SK-N-SH (cell line): Measurements from ENCODE around the gene CNTN2. TPM values are rescaled to one million over a fixed set of nuclear protein-coding genes. Genes with fewer than 3 reads are reported as not detected.

Experiments used
- CTCF ChIA-PET: fragments of 300-600, 350-600 bp; formaldehyde crosslinking; extraction: SDS; loops from one replicate; lab custom pipeline; 2021; lab: Yijun Ruan, JAX
- POLR2A ChIA-PET: fragments of 350-600 bp; sonication (Branson Sonifier 250); formaldehyde crosslinking; extraction: SDS; loops from one replicate; lab custom pipeline; 2020; ENCODE audit warnings: antibody characterized with exemption, inconsistent platforms; lab: Yijun Ruan, JAX
- DNase-seq: peaks from one replicate; pipeline ENCODE4 v3.0.0; 2012
- H2AFZ ChIP-seq: fragments of 200-600 bp; sonication (generic); 2 replicates; pipeline ENCODE4 v1.8.1; 2016; ENCODE audit warnings: antibody characterized with exemption, mild to moderate bottlenecking, low read depth
- H3F3A ChIP-seq: fragments of 200-600 bp; sonication (generic); replicated peaks from 2 replicates; pipeline ENCODE3; 2016; ENCODE audit warnings: antibody characterized with exemption, mild to moderate bottlenecking; ENCODE audit not compliant: insufficient read depth
- H3K27ac ChIP-seq, 2 experiments: fragments of 200-500 bp in 1 of 2; fragments of 200-600 bp in 1 of 2; sonication (Bioruptor generic) in 1 of 2; sonication (generic), shearing (Covaris generic) in 1 of 2; 2 replicates each; pipeline versions ENCODE4 v1.5.1 to v1.6.1; 2014 to 2016; ENCODE audit warnings: low read depth in 2 of 2, inconsistent platforms in 1 of 2, low read length in 1 of 2, mild to moderate bottlenecking in 1 of 2, mixed read lengths in 1 of 2
- H3K27me3 ChIP-seq: fragments of 200-600 bp; sonication (generic), shearing (Covaris generic); 2 replicates; pipeline ENCODE4 v1.6.1; 2016; ENCODE audit warnings: mixed run types; ENCODE audit not compliant: insufficient read depth
- H3K36me3 ChIP-seq, 2 experiments: fragments of 200-500 bp in 1 of 2; fragments of 200-600 bp in 1 of 2; sonication (Bioruptor generic) in 1 of 2; sonication (generic) in 1 of 2; replicated peaks in 1 of 2; 2 replicates each; pipeline versions ENCODE3 to v1.5.1; 2014 to 2016; ENCODE audit warnings: low read length in 1 of 2, mild to moderate bottlenecking in 1 of 2; ENCODE audit not compliant: insufficient read depth in 2 of 2, control insufficient read depth in 1 of 2
- H3K4me1 ChIP-seq, 2 experiments: fragments of 200-500 bp in 1 of 2; fragments of 200-600 bp in 1 of 2; sonication (Bioruptor generic) in 1 of 2; sonication (generic), shearing (Covaris generic) in 1 of 2; 2 replicates each; pipeline versions ENCODE4 v1.5.1 to v1.6.1; 2014 to 2016; ENCODE audit warnings: low read depth in 1 of 2, low read length in 1 of 2, mixed run types in 1 of 2; ENCODE audit not compliant: insufficient read depth in 2 of 2, control insufficient read depth in 1 of 2
- H3K4me2 ChIP-seq: fragments of 200-600 bp; sonication (generic), shearing (Covaris generic); 2 replicates; pipeline ENCODE4 v1.6.1; 2017; ENCODE audit warnings: mixed run types
- H3K4me3 ChIP-seq, 2 experiments: fragments of 200-500 bp in 1 of 2; fragments of 200-600 bp in 1 of 2; sonication (Bioruptor generic) in 1 of 2; sonication (generic), shearing (Covaris generic) in 1 of 2; 2 replicates each; pipeline versions ENCODE4 v1.5.1 to v1.8.1; 2014 to 2016; ENCODE audit warnings: low read depth in 2 of 2, inconsistent platforms in 1 of 2, low read length in 1 of 2, mild to moderate bottlenecking in 1 of 2, mixed read lengths in 1 of 2, moderate library complexity in 1 of 2
- H3K79me2 ChIP-seq: fragments of 200-600 bp; sonication (generic); 2 replicates; pipeline ENCODE4 v1.8.1; 2017; ENCODE audit warnings: mild to moderate bottlenecking; ENCODE audit not compliant: insufficient read depth
- H3K9ac ChIP-seq: fragments of 200-600 bp; sonication (generic); 2 replicates; pipeline ENCODE4 v1.6.1; 2017; ENCODE audit warnings: mixed run types
- H3K9me2 ChIP-seq: fragments of 200-600 bp; sonication (generic); 2 replicates; pipeline ENCODE4 v1.6.1; 2017; ENCODE audit warnings: mixed run types
- H3K9me3 ChIP-seq: fragments of 200-600 bp; sonication (generic); 2 replicates; pipeline ENCODE4 v1.6.1; 2017; ENCODE audit warnings: mixed run types, mild to moderate bottlenecking, moderate library complexity
- H4K20me1 ChIP-seq: fragments of 200-600 bp; sonication (generic); 2 replicates; pipeline ENCODE4 v1.6.1; 2017; ENCODE audit warnings: mild to moderate bottlenecking, mixed run types; ENCODE audit not compliant: insufficient read depth
- CHD2 ChIP-seq: fragments of 150-350 bp; IDR thresholded peaks from 2 replicates; pipeline ENCODE4 v1.6.1; 2018; ENCODE audit warnings: low read length; ENCODE audit not compliant: partially characterized antibody
- CTCF ChIP-seq: fragments of 200-600 bp; sonication (generic); IDR thresholded peaks from 2 replicates; pipeline ENCODE4 v1.6.1; 2017; ENCODE audit warnings: antibody characterized with exemption, mild to moderate bottlenecking, moderate library complexity
- FOSL2 ChIP-seq: IDR thresholded peaks from 2 replicates; pipeline ENCODE4 v1.4.0; 2012; ENCODE audit warnings: low read depth, mild to moderate bottlenecking, moderate library complexity, borderline replicate concordance
- FOXJ3 ChIP-seq: sonication (generic); formaldehyde crosslinking; IDR thresholded peaks from 2 replicates; pipeline ENCODE4 v1.5.1; 2020; ENCODE audit warnings: mild to moderate bottlenecking, missing genetic modification reagents
- FOXM1 ChIP-seq: IDR thresholded peaks from 2 replicates; pipeline ENCODE4 v1.4.0; 2012; ENCODE audit warnings: low read depth, mild to moderate bottlenecking
- GABPA ChIP-seq: IDR thresholded peaks from 2 replicates; pipeline ENCODE4 v1.4.0; 2012; ENCODE audit warnings: low read depth, mild to moderate bottlenecking
- GATA2 ChIP-seq: sonication (generic); formaldehyde crosslinking; IDR thresholded peaks from 2 replicates; pipeline ENCODE4 v1.5.0; 2020; ENCODE audit warnings: mild to moderate bottlenecking, missing genetic modification reagents
- IRF3 ChIP-seq: fragments of 150-350 bp; IDR thresholded peaks from 2 replicates; pipeline ENCODE4 v1.6.1; 2016; ENCODE audit warnings: mild to moderate bottlenecking, low read depth, low read length
- MAX ChIP-seq: IDR thresholded peaks from 2 replicates; pipeline ENCODE4 v1.4.0; 2012; ENCODE audit warnings: low read depth
- MEF2A ChIP-seq: IDR thresholded peaks from 2 replicates; pipeline ENCODE4 v1.4.0; 2012; ENCODE audit warnings: low read depth, borderline replicate concordance
- PBX3 ChIP-seq: IDR thresholded peaks from 2 replicates; pipeline ENCODE4; 2012
- RAD21 ChIP-seq: IDR thresholded peaks from 2 replicates; pipeline ENCODE4 v1.6.1; 2012; ENCODE audit warnings: mild to moderate bottlenecking, low read length
- REST ChIP-seq: IDR thresholded peaks from 2 replicates; pipeline ENCODE4 v1.6.1; 2012; ENCODE audit warnings: mild to moderate bottlenecking, low read depth, low read length, moderate library complexity
- RFX5 ChIP-seq: IDR thresholded peaks from 2 replicates; pipeline ENCODE4 v1.6.1; 2012; ENCODE audit warnings: mild to moderate bottlenecking, improper control_type of control experiment, low read length
- RXRA ChIP-seq: IDR thresholded peaks from 2 replicates; pipeline ENCODE4 v1.4.0; 2012; ENCODE audit warnings: low read depth, mild to moderate bottlenecking, borderline replicate concordance
- SIN3A ChIP-seq: IDR thresholded peaks from 2 replicates; pipeline ENCODE4 v1.6.1; 2012; ENCODE audit warnings: low read depth, mild to moderate bottlenecking, low read length, moderate library complexity, borderline replicate concordance
- TAF1 ChIP-seq: IDR thresholded peaks from 2 replicates; pipeline ENCODE4 v1.6.1; 2012; ENCODE audit warnings: low read depth, mild to moderate bottlenecking, low read length, moderate library complexity, borderline replicate concordance
- TCF12 ChIP-seq: IDR thresholded peaks from 2 replicates; pipeline ENCODE4 v1.4.0; 2012
- TEAD4 ChIP-seq: IDR thresholded peaks from 2 replicates; pipeline ENCODE4 v1.4.0; 2012; ENCODE audit warnings: mild to moderate bottlenecking, borderline replicate concordance; ENCODE audit not compliant: insufficient read depth
- USF1 ChIP-seq: IDR thresholded peaks from 2 replicates; pipeline ENCODE4 v1.4.0; 2012; ENCODE audit warnings: low read depth, borderline replicate concordance
- USF2 ChIP-seq: fragments of 150-350 bp; IDR thresholded peaks from 2 replicates; pipeline ENCODE4 v1.6.1; 2017; ENCODE audit warnings: antibody characterized with exemption, low read length, low read depth, borderline replicate concordance
- WGBS: methylation state at CpG from one replicate; pipeline ENCODE4 v1.1.6; 2017; ENCODE audit warnings: low lambda C conversion rate; 5-methylcytosine and 5-hydroxymethylcytosine counted together
- polyA plus RNA-seq, 3 experiments: library from polyadenylated mRNA; depleted of rRNA; stranded (reverse); fragments of >200 nt; gene quantifications; 2 replicates each; pipeline ENCODE4 v1.2.3, GENCODE V29; 2012

CNTN2 gene
- polyA plus RNA-seq, 1 of the 3 experiments (the other 2 are of a cell fraction) = 0.02 TPM

- TF ChIP-seq CTCF (no peak), MAX (no peak), IRF3 (no peak), PBX3 (no peak), MEF2A (no peak), USF2 (no peak)
Observed at GRCh38 chr1:205072286-205072685, 29.3 kb downstream of the CNTN2 start (continued).

GRCh38 chr1:205072881-205073280 is 29.9 kb downstream of the CNTN2 start:
- Histone ChIP-seq H3F3A (no peaks in the 10 kb centered on the region), H3K9me3 (no peaks in the 10 kb centered on the region), H3K4me3 (no peak overlapping the region), H3K27me3 (no peaks in the 10 kb centered on the region), H3K9ac (no peak overlapping the region), H2AFZ (no peak overlapping the region), H3K4me2 (no peak overlapping the region), H3K4me1 (no peaks in the 10 kb centered on the region; a peak in 1 of 4 replicates), H4K20me1 (no peaks in the 10 kb centered on the region), H3K9me2 (no peaks in the 10 kb centered on the region), H3K36me3 (no peaks in the 10 kb centered on the region), H3K27ac (no peak overlapping the region), H3K79me2 (no peaks in the 10 kb centered on the region)
- ChIA-PET CTCF (interaction anchor here (1.0 to 6.2 kb wide), 4 partner anchors 11 to 184 kb away, joined by 5 to 45 read pairs (median 22); no protein-coding TSS in a partner anchor), POLR2A (no interaction called here)
- WGBS = 64% methylated on average over 7 of the region's 8 CpGs
- DNase-seq = no peak
- TF ChIP-seq USF2 = no peak
- no peak for TF ChIP-seq GABPA
- TF ChIP-seq TEAD4 = no peak
- TF ChIP-seq TAF1 = no peak
- no peak for TF ChIP-seq RFX5
- TF ChIP-seq CHD2 = no peak
- no peak for TF ChIP-seq TCF12
- TF ChIP-seq FOXJ3 (CRISPR knock-in tag) = no peak
- TF ChIP-seq FOXM1 = no peak
- TF ChIP-seq SIN3A = no peak
- TF ChIP-seq RAD21 = no peak
- no peak for TF ChIP-seq USF1
- no peak for TF ChIP-seq GATA2 (CRISPR knock-in tag)
- no peak for TF ChIP-seq FOSL2
- no peak for TF ChIP-seq REST
- TF ChIP-seq RXRA = no peak
